Diencephalon (tissue), 1 donor: ENCODE data around the gene SELENOI. TPM values are rescaled to one million over a fixed set of nuclear protein-coding genes. Genes with fewer than 3 reads are reported as not detected.

ENCODE experiments used
- total RNA-seq: library from RNA; depleted of rRNA; stranded (reverse); fragments of >200 nt; gene quantifications from one replicate; pipeline ENCODE4 v1.2.3, GENCODE V29; 2014

The SELENOI gene
- total RNA-seq = 70.8 TPM

GRCh38 chr2:26345545-26346453 is at the start of gene SELENOI:
Gene SELENOI, plus strand, starts transcription at chr2:26346143. Its CDS starts 90 bp downstream, at chr2:26346233.

DNA sequence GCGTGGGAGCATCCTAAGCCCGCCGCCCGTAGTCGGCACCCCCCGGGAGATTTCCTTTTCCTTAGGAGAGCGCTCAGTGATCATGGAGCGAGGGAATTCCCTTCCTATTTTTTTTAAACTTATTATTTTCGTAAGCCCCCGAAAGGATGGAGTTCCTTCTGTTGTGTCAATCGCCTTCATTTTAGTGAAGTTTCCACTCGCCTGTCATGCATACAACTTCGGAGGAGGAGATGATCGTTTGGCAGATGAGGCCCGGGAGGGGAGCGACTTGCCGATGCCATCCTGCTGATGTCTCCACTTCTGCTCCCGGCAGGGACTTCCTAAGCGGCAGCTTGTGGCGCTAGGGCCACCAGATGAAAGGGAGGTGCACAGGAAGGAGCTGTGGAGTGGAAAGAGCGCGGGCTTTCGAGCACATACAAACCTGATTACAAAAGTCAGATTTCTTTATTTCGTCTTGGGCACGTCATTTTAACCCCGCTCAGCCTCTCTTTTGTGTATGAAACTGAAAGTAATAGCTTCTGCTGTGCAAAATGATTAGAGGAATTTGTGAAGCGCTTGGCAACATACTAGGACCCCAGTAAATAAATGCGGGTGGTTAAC is 611 bp downstream of the SELENOI start, which contains the start of gene ADGRF3:
Gene ADGRF3 (minus strand): TSS at position 336 of the 600 bp plus-strand sequence. CDS start 555 bp downstream, outside the sequence.

GRCh38 chr2:26401739-26402541 is 56.0 kb downstream of the SELENOI start, which contains the start of gene DRC1:
Gene DRC1, plus strand, starts transcription at chr2:26401920. Its CDS starts 70 bp downstream, at chr2:26401990.

Other genes starting within 250 kb of the SELENOI start
- 17.3 TPM for gene GAREM2, start 173.1 kb upstream of the SELENOI start, total RNA-seq
- gene HADHA, start 101.5 kb upstream of the SELENOI start, total RNA-seq = 89.7 TPM
- 58.1 TPM for gene HADHB, start 101.2 kb upstream of the SELENOI start, total RNA-seq
- gene ADGRF3, start 646 bp downstream of the SELENOI start, total RNA-seq = not detected
- 15.0 TPM for gene DRC1, start 55.8 kb downstream of the SELENOI start, total RNA-seq
- gene OTOF, start 132.0 kb downstream of the SELENOI start, total RNA-seq = 4.6 TPM